Myometrial cell (primary cell): ENCODE data around the gene NHLRC1. TPM values are rescaled to one million over a fixed set of nuclear protein-coding genes. Genes with fewer than 3 reads are reported as not detected.

Experiments
- total RNA-seq: library from RNA; depleted of rRNA; stranded (reverse); fragments of >200 nt; gene quantifications from 2 replicates; pipeline ENCODE4 v1.2.3, GENCODE V29; 2015

The NHLRC1 gene
- total RNA-seq, result 0.29 and 2.1 TPM in 2 replicates

GRCh38 chr6:18122128-18123093, at the start of gene NHLRC1:
NHLRC1 (minus strand) TSS chr6:18122677; CDS start chr6:18122606, 71 bp downstream.

DNA sequence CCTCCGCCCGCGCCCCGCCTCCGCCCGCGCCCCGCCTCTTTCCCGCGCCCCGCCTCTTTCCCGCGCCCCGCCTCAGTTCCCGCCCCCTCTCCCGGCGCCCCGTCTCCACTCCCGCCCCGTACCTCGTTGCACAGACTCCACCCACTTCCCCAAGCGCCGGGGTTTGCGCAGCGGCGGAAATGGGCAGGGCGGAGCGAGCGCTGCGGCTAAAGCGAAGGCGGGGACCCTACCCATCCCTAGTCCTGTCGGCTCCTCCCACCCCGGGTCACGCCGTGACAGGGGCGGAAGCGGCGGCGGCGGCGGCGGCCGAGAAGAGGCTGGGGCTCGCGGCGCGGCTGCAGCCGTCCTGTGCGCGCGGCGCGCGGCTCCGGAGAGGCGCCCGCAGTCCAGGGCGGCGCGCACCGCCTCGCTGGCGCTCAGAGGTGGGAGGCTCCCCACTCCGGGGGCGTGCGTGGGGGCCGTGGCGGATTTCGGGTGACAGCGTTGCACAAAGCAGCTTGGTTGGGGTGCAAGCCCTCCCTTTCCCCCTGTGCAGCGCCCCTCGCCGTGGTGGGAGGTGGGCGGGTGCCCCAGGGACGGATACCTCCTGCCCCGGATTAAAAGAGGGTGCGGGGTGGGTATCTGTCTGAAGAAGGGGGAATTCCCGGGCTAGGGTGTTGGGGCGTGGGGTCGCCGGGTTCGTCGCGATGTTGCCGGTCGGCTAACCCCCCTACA, 32.8 kb upstream of the NHLRC1 start, which contains the start of gene KDM1B:
TSS of gene KDM1B (plus strand) at position 273 of the 714 bp plus-strand sequence. CDS start 4,474 bp downstream, outside the sequence.

GRCh38 chr6:18154507-18155149, 32.2 kb upstream of the NHLRC1 start, which contains the start of gene TPMT:
TPMT (minus strand) TSS chr6:18155077; CDS start chr6:18149127, 5,950 bp downstream.

Other genes with a start within 250 kb of the NHLRC1 start
- 18.3 and 21.3 TPM in 2 replicates for gene KIF13A, start 135.0 kb downstream of the NHLRC1 start, total RNA-seq
- 40.4 and 49.6 TPM in 2 replicates for gene TPMT, start 32.4 kb upstream of the NHLRC1 start, total RNA-seq
- 10.4 and 13.3 TPM in 2 replicates for gene KDM1B, start 32.7 kb upstream of the NHLRC1 start, total RNA-seq
- 94.8 and 102 TPM in 2 replicates for gene DEK, start 141.9 kb upstream of the NHLRC1 start, total RNA-seq